Neural cell (in vitro differentiated cells): ENCODE results near the gene LIMK1. TPM values are rescaled to one million over a fixed set of nuclear protein-coding genes. Genes with fewer than 3 reads are reported as not detected.

Experiments used
- H2AFZ ChIP-seq: fragments of 200-600, 300-800 bp; sonication (generic), shearing (Covaris generic); 2 replicates; pipeline ENCODE4 v1.6.0; 2014; ENCODE audit warnings: low read depth, mild to moderate bottlenecking, antibody characterized with exemption, low read length, moderate library complexity
- H3F3A ChIP-seq: fragments of 200-600 bp; shearing (Covaris generic); 2 replicates; pipeline ENCODE4 v1.6.1; 2016; ENCODE audit warnings: mild to moderate bottlenecking, moderate library complexity, mixed read lengths, antibody characterized with exemption, low read length; ENCODE audit not compliant: insufficient read depth, poor library complexity, severe bottlenecking
- H3K27ac ChIP-seq: fragments of 200-600, 300-800 bp; sonication (generic), shearing (Covaris generic); 2 replicates; pipeline ENCODE4 v1.5.1; 2014; ENCODE audit warnings: mild to moderate bottlenecking, low read length, moderate library complexity
- H3K27me3 ChIP-seq: fragments of 300-800, 200-600 bp; sonication (generic), shearing (Covaris generic); 2 replicates; pipeline ENCODE4 v1.6.0; 2014; ENCODE audit warnings: mild to moderate bottlenecking, low read depth, low read length, moderate library complexity; ENCODE audit not compliant: insufficient read depth
- H3K36me3 ChIP-seq: fragments of 300-800, 200-600 bp; sonication (generic), shearing (Covaris generic); 2 replicates; pipeline ENCODE4 v1.5.1; 2014; ENCODE audit warnings: mild to moderate bottlenecking, antibody characterized with exemption, low read length, moderate library complexity; ENCODE audit not compliant: insufficient read depth
- H3K4me2 ChIP-seq: fragments of 300-800, 200-600 bp; sonication (generic), shearing (Covaris generic); 2 replicates; pipeline ENCODE4 v1.6.0; 2014; ENCODE audit warnings: mild to moderate bottlenecking, low read length
- H3K4me3 ChIP-seq: fragments of 300-800, 200-600 bp; sonication (generic), shearing (Covaris generic); 2 replicates; pipeline ENCODE4 v1.5.1; 2014; ENCODE audit warnings: mild to moderate bottlenecking, low read length, moderate library complexity
- H3K79me2 ChIP-seq: fragments of 200-600 bp; shearing (Covaris generic); replicated peaks from 2 replicates; pipeline ENCODE4 v1.6.0; 2014; ENCODE audit warnings: mild to moderate bottlenecking, low read length, moderate library complexity; ENCODE audit not compliant: insufficient read depth
- H3K9ac ChIP-seq: fragments of 300-800, 200-600 bp; sonication (generic), shearing (Covaris generic); 2 replicates; pipeline ENCODE4 v1.6.1; 2016; ENCODE audit warnings: mild to moderate bottlenecking, low read length, mixed read lengths
- H3K9me2 ChIP-seq: fragments of 200-600 bp; shearing (Covaris generic); 2 replicates; pipeline ENCODE4 v1.6.1; 2016; ENCODE audit warnings: mild to moderate bottlenecking, low read length, mixed read lengths; ENCODE audit not compliant: insufficient read depth
- H3K9me3 ChIP-seq: fragments of 200-600, 300-800 bp; sonication (generic), shearing (Covaris generic); 2 replicates; pipeline ENCODE4 v1.6.1; 2016; ENCODE audit warnings: mild to moderate bottlenecking, mixed run types, low read length, moderate library complexity, mixed read lengths
- H4K20me1 ChIP-seq: fragments of 200-600 bp; shearing (Covaris generic); 2 replicates; pipeline ENCODE4 v1.6.1; 2016; ENCODE audit warnings: mild to moderate bottlenecking, mixed run types; ENCODE audit not compliant: insufficient read depth
- EP300 ChIP-seq: fragments of 450-650 bp; conservative IDR thresholded peaks from 2 replicates; pipeline ENCODE4 v1.6.1; 2014; ENCODE audit warnings: antibody characterized with exemption, mild to moderate bottlenecking, moderate library complexity; ENCODE audit not compliant: poor library complexity, severe bottlenecking
- EZH2 ChIP-seq: fragments of 200-600, 300-800 bp; shearing (Covaris generic), sonication (generic); IDR thresholded peaks from 2 replicates; pipeline ENCODE4 v1.6.1; 2014; ENCODE audit warnings: antibody characterized with exemption, low read length, borderline replicate concordance, mild to moderate bottlenecking; ENCODE audit not compliant: insufficient read depth, poor library complexity, severe bottlenecking
- MXI1 ChIP-seq: fragments of 450-650 bp; conservative IDR thresholded peaks from 2 replicates; pipeline ENCODE4 v1.6.1; 2014; ENCODE audit warnings: antibody characterized with exemption, mild to moderate bottlenecking; ENCODE audit not compliant: poor library complexity, severe bottlenecking
- POLR2AphosphoS5 ChIP-seq: IDR thresholded peaks from 2 replicates; pipeline ENCODE4 v1.6.1; 2012
- RAD21 ChIP-seq: fragments of 450-650 bp; conservative IDR thresholded peaks from 2 replicates; pipeline ENCODE4 v1.6.1; 2014; ENCODE audit warnings: antibody characterized with exemption, mild to moderate bottlenecking, moderate library complexity
- SMC3 ChIP-seq: fragments of 450-650 bp; conservative IDR thresholded peaks from 2 replicates; pipeline ENCODE4 v1.6.1; 2014; ENCODE audit warnings: antibody characterized with exemption, mild to moderate bottlenecking, moderate library complexity; ENCODE audit not compliant: poor library complexity
- TAF1 ChIP-seq: IDR thresholded peaks from 2 replicates; pipeline ENCODE4 v1.6.1; 2012; ENCODE audit warnings: low read depth
- polyA plus RNA-seq: library from polyadenylated mRNA; depleted of rRNA; stranded (reverse); fragments of >200 nt; gene quantifications from 2 replicates; pipeline ENCODE4 v1.2.3, GENCODE V29; 2014
- TF ChIP-seq, protein P1 (sequence below): IDR thresholded peaks from 2 replicates; pipeline ENCODE4 v1.6.1; 2012; ENCODE audit warnings: borderline replicate concordance
- TF ChIP-seq, protein P2 (sequence below): fragments of 450-650 bp; IDR thresholded peaks from 2 replicates; pipeline ENCODE4 v1.5.1; 2014; ENCODE audit warnings: antibody characterized with exemption, mild to moderate bottlenecking, moderate library complexity; ENCODE audit not compliant: poor library complexity, severe bottlenecking

LIMK1 gene
- polyA plus RNA-seq, 1 donor from 2014 or later = 21.1 TPM

DNA sequence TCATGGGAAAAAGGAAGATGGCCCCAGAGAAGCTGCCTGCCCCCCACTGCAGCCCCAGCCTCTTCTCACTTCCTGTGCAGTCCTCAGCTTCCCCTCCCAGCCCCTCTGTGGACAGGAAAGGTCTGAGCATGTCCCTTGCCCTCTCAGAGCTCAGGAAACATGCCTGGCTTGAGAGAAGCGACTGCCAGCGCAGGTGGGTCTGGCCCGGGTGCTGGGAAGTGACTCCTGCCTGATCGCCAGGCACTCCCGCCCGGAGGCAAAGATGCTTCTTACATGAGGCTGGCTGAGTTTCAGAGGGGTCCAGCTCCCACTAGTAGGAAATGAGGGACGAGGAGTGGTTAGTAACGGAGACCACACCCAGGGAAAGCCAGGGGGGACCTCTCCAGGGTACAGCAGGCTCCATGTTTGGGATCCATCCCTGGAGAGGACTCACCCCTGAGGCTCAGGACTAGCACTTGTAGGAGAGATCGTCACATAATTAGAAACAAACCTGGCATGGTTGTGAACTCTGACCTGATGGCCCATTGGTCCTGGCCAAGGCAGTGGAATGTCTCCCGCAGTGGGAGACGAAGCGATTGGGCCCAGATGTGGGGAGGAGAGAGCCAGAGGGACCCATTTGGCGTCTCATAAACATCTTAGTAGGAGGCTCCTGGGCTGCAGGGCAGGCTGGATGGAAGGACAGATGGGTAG lies 43.4 kb upstream of the LIMK1 start:
- TF ChIP-seq EP300 (no peak), POLR2AphosphoS5 (no peak), SMC3 (no peak), TAF1 (no peak), MXI1 (no peak), RAD21 (no peak)
- TF ChIP-seq, protein P1, sequence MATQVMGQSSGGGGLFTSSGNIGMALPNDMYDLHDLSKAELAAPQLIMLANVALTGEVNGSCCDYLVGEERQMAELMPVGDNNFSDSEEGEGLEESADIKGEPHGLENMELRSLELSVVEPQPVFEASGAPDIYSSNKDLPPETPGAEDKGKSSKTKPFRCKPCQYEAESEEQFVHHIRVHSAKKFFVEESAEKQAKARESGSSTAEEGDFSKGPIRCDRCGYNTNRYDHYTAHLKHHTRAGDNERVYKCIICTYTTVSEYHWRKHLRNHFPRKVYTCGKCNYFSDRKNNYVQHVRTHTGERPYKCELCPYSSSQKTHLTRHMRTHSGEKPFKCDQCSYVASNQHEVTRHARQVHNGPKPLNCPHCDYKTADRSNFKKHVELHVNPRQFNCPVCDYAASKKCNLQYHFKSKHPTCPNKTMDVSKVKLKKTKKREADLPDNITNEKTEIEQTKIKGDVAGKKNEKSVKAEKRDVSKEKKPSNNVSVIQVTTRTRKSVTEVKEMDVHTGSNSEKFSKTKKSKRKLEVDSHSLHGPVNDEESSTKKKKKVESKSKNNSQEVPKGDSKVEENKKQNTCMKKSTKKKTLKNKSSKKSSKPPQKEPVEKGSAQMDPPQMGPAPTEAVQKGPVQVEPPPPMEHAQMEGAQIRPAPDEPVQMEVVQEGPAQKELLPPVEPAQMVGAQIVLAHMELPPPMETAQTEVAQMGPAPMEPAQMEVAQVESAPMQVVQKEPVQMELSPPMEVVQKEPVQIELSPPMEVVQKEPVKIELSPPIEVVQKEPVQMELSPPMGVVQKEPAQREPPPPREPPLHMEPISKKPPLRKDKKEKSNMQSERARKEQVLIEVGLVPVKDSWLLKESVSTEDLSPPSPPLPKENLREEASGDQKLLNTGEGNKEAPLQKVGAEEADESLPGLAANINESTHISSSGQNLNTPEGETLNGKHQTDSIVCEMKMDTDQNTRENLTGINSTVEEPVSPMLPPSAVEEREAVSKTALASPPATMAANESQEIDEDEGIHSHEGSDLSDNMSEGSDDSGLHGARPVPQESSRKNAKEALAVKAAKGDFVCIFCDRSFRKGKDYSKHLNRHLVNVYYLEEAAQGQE = no peak
- TF ChIP-seq, protein P2, sequence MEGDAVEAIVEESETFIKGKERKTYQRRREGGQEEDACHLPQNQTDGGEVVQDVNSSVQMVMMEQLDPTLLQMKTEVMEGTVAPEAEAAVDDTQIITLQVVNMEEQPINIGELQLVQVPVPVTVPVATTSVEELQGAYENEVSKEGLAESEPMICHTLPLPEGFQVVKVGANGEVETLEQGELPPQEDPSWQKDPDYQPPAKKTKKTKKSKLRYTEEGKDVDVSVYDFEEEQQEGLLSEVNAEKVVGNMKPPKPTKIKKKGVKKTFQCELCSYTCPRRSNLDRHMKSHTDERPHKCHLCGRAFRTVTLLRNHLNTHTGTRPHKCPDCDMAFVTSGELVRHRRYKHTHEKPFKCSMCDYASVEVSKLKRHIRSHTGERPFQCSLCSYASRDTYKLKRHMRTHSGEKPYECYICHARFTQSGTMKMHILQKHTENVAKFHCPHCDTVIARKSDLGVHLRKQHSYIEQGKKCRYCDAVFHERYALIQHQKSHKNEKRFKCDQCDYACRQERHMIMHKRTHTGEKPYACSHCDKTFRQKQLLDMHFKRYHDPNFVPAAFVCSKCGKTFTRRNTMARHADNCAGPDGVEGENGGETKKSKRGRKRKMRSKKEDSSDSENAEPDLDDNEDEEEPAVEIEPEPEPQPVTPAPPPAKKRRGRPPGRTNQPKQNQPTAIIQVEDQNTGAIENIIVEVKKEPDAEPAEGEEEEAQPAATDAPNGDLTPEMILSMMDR = no peak
- H3K27ac ChIP-seq = no peak overlapping the region
- H4K20me1 ChIP-seq = no peaks in the 10 kb centered on the region
- no peaks in the 10 kb centered on the region for H3F3A ChIP-seq
- H3K36me3 ChIP-seq = no peaks in the 10 kb centered on the region
- no peak overlapping the region for H2AFZ ChIP-seq
- H3K4me2 ChIP-seq = no peak overlapping the region
- no peaks in the 10 kb centered on the region for H3K9me2 ChIP-seq
- no peak overlapping the region for H3K4me3 ChIP-seq
- H3K79me2 ChIP-seq = no peaks in the 10 kb centered on the region
- no peaks in the 10 kb centered on the region for H3K9me3 ChIP-seq
- H3K9ac ChIP-seq = no peak overlapping the region
- H3K27me3 ChIP-seq = no peaks in the 10 kb centered on the region

DNA sequence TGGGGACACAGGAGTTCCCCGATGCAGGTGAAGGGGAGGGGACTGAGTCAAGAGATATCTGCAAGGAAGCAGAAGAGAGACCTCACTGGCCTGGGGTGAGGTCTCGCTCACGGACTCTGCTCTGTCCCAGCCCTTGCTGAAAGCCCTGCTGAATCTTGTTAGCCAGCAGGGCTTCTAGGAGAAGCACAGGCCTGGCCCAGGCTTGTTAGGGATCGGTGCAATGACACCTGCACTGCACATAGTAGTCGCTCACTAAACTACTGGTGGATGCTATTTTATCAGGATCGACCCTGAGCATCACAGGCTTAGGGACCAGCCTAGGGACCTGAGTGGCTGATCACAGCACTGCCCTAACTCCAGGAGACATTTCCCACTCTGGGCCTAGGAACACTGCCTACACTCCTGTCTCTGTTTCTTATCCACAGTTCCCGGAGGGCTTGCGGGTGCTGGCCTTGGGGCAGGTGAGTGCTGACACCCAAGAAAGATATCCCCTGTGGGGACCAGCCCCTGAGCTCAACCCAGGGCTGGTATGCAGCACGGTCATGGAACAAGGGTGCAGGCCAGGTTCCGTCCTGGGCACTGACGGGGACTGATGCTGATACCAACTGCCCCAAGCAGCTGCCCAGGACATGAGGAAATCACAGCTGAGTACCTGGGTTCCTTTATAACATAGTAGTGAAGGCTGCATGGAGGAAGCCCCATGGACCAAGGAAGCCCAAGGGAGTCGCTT lies 42.6 kb upstream of the LIMK1 start:
- H3K27me3 ChIP-seq = no peaks in the 10 kb centered on the region
- H3K27ac ChIP-seq = no peak overlapping the region
- no peak for TF ChIP-seq MXI1
- no peak for TF ChIP-seq POLR2AphosphoS5
- no peak for TF ChIP-seq SMC3
- TF ChIP-seq, protein P2 = no peak
- TF ChIP-seq RAD21 = no peak
- no peak for TF ChIP-seq EZH2
- TF ChIP-seq, protein P1 = no peak
- no peak overlapping the region for H3K4me2 ChIP-seq
- H3K9me2 ChIP-seq = no peaks in the 10 kb centered on the region
- no peaks in the 10 kb centered on the region for H3K36me3 ChIP-seq
- no peaks in the 10 kb centered on the region for H3F3A ChIP-seq
- no peak overlapping the region for H3K4me3 ChIP-seq
- no peaks in the 10 kb centered on the region for H3K9me3 ChIP-seq
- no peaks in the 10 kb centered on the region for H4K20me1 ChIP-seq
- no peaks in the 10 kb centered on the region for H3K79me2 ChIP-seq
- no peak overlapping the region for H2AFZ ChIP-seq
- no peak overlapping the region for H3K9ac ChIP-seq
